ENCODE measurements around the gene PEG3. TPM values are rescaled to one million over a fixed set of nuclear protein-coding genes. Genes with fewer than 3 reads are reported as not detected.

PEG3 gene
- total and polyA plus RNA-seq, 2 of the 8 experiments (the other 6 are each of a cell fraction or from before 2014, with no cell fraction given), result not detected

GRCh38 chr19:56823956-56824355, 16.6 kb downstream of the PEG3 start:
- no peak for FAIRE-seq

More at GRCh38 chr19:56823956-56824355, 16.6 kb downstream of the PEG3 start:
- Histone ChIP-seq H3K27me3 (replicated peaks in 1 of 4; ENCODE audit: control insufficient read depth in 3 of 4, extremely low read depth in 1 of 4, insufficient read depth in 3 of 4, low read length in 3 of 4) (no peaks in the 10 kb centered on the region), H4K8ac (ENCODE audit: extremely low read depth, insufficient read depth, low read length) (no peak overlapping the region), H3K4ac (replicated peaks; ENCODE audit: insufficient read length, low read depth, low read length) (no peak overlapping the region), H3K14ac (ENCODE audit: insufficient read length) (no peak overlapping the region), H2AFZ (ENCODE audit: low read length) (no peak overlapping the region), H2AK5ac (ENCODE audit: low read depth, low read length) (no peak overlapping the region), H3K36me3 (ENCODE audit: control insufficient read depth in 2 of 4, insufficient read depth in 4 of 4, low read length in 3 of 4) (no peaks in the 10 kb centered on the region; a peak in 1 of 8 replicates), H2BK12ac (ENCODE audit: low read depth, low read length) (no peak overlapping the region), H3K18ac (ENCODE audit: extremely low read depth, low read length) (no peak overlapping the region), H3K79me2 (ENCODE audit: control insufficient read depth in 1 of 2, insufficient read depth in 2 of 2, low read length in 2 of 2) (no peaks in the 10 kb centered on the region), H3K4me1 (replicated peaks in 1 of 4; ENCODE audit: control insufficient read depth in 3 of 4, insufficient read depth in 4 of 4, low read length in 3 of 4) (no peaks in the 10 kb centered on the region), H3K9me3 (ENCODE audit: insufficient read depth in 2 of 2, low read depth in 1 of 2, low read length in 1 of 2) (peaks cover 85% of the 10 kb centered on the region in 2 experiments), H3K79me1 (ENCODE audit: low read depth, low read length) (no peaks in the 10 kb centered on the region), H3K27ac (ENCODE audit: low read depth, low read length) (no peak overlapping the region), H2BK120ac (replicated peaks; ENCODE audit: low read depth, low read length) (no peak overlapping the region), H2BK20ac (ENCODE audit: low read length) (no peak overlapping the region), H3K23ac (ENCODE audit: insufficient read length) (no peak overlapping the region), H3K4me2 (ENCODE audit: insufficient read depth in 1 of 2, low read depth in 2 of 2, low read length in 2 of 2) (no peak overlapping the region), H2BK15ac (ENCODE audit: low read length) (no peak overlapping the region), H3K23me2 (ENCODE audit: low read depth, low read length) (no peaks in the 10 kb centered on the region), H3K9ac (replicated peaks in 1 of 4; ENCODE audit: extremely low read depth in 1 of 4, low read depth in 3 of 4, low read length in 3 of 4) (no peak overlapping the region), H3K4me3 (ENCODE audit: extremely low read depth in 1 of 4, insufficient read depth in 2 of 4, low read depth in 3 of 4, low read length in 4 of 4) (no peak overlapping the region), H4K91ac (replicated peaks; ENCODE audit: insufficient read length, low read length) (no peak overlapping the region), H2BK5ac (ENCODE audit: low read depth, low read length) (no peak overlapping the region), H3K56ac (replicated peaks; ENCODE audit: insufficient read length, low read depth, low read length) (no peak overlapping the region), H4K5ac (ENCODE audit: insufficient read length, low read depth, low read length) (no peak overlapping the region), H4K20me1 (replicated peaks in 1 of 2; ENCODE audit: control insufficient read depth in 1 of 2, insufficient read depth in 2 of 2, low read length in 2 of 2) (no peaks in the 10 kb centered on the region)
- TF ChIP-seq ZNF274 (IDR thresholded peaks at IDR 0.05; ENCODE audit: borderline replicate concordance, extremely low read depth, low read length) (no peak), FOSL1 (IDR thresholded peaks at IDR 0.05; ENCODE audit: insufficient read depth, low read depth, low read length) (no peak), MAX (IDR thresholded peaks at IDR 0.05) (no peak), SP2 (IDR thresholded peaks at IDR 0.05; ENCODE audit: low read length) (no peak), KDM5A (IDR thresholded peaks at IDR 0.05; ENCODE audit: low read length) (no peak), TBP (IDR thresholded peaks at IDR 0.05; ENCODE audit: low read depth, low read length) (no peak), SP1 (IDR thresholded peaks at IDR 0.05; ENCODE audit: low read depth, low read length) (no peak), USF2 (IDR thresholded peaks at IDR 0.05; ENCODE audit: low read length) (no peak)
- ChIA-PET CTCF (ENCODE audit: partially characterized antibody) (interaction anchor here (1.0 kb wide), 1 partner anchor 11 kb away, joined by 3 read pairs; no protein-coding TSS in a partner anchor), POLR2A (ENCODE audit: partially characterized antibody) (no interaction called here)
- no peak for DNase-seq (ENCODE audit: low read depth in 1 of 2, low spot score in 2 of 2)
- 67% methylated on average over 6 of the region's 6 CpGs; no CpG with 5 or more reads in 1 of the 2 experiments for WGBS, 2 experiments (ENCODE audit: extremely low coverage in 1 of 2, insufficient coverage in 1 of 2, insufficient read length in 1 of 2, insufficient replicate concordance in 2 of 2, low coverage in 1 of 2, low lambda C conversion rate in 2 of 2, missing lambda C conversion rate in 1 of 2)
